Measurements from ENCODE around the gene FGD4. TPM values are rescaled to one million over a fixed set of nuclear protein-coding genes. Genes with fewer than 3 reads are reported as not detected.
A peak's percentile ranks its signal among the peaks of the same experiment; 100 is the strongest.

FGD4 gene
- total and polyA plus RNA-seq, 4 donors = 16.2 to 49.0 (median 26.7) TPM

DNA sequence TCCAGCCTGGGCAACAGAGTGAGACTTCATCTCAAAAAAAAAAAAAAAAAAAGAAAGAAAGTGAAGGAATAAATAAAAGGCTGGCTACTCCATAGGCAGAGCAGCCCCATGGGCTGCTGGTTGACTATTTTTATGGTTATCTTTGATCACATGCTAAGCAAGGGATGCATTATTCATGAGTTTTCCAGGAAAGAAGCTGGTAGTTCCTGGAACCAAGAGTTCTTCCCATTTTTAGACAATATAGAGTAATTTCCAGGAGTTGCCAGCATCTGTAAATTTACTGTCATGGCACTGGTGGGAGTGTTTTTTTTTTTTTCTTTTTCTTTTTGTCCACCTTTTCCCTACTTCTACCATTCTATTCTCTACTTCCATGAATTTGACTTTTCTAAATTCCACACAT lies 24.2 kb downstream of the FGD4 start:
- no peak overlapping the region for H3K4me3 ChIP-seq (ENCODE audit: low read depth, low read length)
- no peak overlapping the region for H3K27ac ChIP-seq (ENCODE audit: low read depth, low read length)
- no peaks in the 10 kb centered on the region for H3K36me3 ChIP-seq (ENCODE audit: control insufficient read depth, insufficient read depth, low read length)
- no peaks in the 10 kb centered on the region for H3K9me3 ChIP-seq (ENCODE audit: control insufficient read depth, insufficient read depth, low read length)
- peaks cover 14% of the 10 kb centered on the region for H3K4me1 ChIP-seq (ENCODE audit: control insufficient read depth, insufficient read depth, low read length)
- no peaks in the 10 kb centered on the region for H3K27me3 ChIP-seq (ENCODE audit: control insufficient read depth, insufficient read depth, low read length)
- DNase-seq (ENCODE audit: low read depth in 4 of 6, low spot score in 6 of 6) = no peak

DNA sequence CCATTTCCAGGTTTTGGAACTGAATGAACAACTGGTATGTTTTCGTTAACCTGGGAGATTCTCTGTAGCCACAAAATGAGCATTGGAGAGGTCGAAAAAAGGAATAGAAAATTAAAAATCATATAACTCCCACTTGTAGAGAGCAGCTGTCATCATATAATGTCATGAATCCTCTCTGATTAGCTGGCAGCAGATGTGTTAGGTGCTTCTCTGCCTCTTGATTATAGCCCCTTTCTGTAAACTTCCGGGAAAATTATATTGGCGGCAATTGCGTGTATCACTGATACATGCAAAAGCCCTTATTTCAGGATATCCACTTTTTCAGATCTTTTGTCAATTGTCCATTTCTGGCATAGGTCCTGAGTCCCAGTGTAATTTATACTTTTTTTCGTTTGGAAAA lies 31.7 kb downstream of the FGD4 start:
- DNase-seq (ENCODE audit: low read depth in 4 of 6, low spot score in 6 of 6) = no peak
- no peak overlapping the region for H3K27ac ChIP-seq (ENCODE audit: low read depth, low read length)
- H3K4me1 ChIP-seq (ENCODE audit: control insufficient read depth, insufficient read depth, low read length) = no peaks in the 10 kb centered on the region
- no peaks in the 10 kb centered on the region for H3K36me3 ChIP-seq (ENCODE audit: control insufficient read depth, insufficient read depth, low read length)
- H3K4me3 ChIP-seq (ENCODE audit: low read depth, low read length) = no peak overlapping the region
- 85% methylated on average over 3 of the region's 6 CpGs for WGBS (ENCODE audit: insufficient coverage)
- peaks cover 4% of the 10 kb centered on the region for H3K9me3 ChIP-seq (ENCODE audit: control insufficient read depth, insufficient read depth, low read length)
- no peaks in the 10 kb centered on the region for H3K27me3 ChIP-seq (ENCODE audit: control insufficient read depth, insufficient read depth, low read length)

DNA sequence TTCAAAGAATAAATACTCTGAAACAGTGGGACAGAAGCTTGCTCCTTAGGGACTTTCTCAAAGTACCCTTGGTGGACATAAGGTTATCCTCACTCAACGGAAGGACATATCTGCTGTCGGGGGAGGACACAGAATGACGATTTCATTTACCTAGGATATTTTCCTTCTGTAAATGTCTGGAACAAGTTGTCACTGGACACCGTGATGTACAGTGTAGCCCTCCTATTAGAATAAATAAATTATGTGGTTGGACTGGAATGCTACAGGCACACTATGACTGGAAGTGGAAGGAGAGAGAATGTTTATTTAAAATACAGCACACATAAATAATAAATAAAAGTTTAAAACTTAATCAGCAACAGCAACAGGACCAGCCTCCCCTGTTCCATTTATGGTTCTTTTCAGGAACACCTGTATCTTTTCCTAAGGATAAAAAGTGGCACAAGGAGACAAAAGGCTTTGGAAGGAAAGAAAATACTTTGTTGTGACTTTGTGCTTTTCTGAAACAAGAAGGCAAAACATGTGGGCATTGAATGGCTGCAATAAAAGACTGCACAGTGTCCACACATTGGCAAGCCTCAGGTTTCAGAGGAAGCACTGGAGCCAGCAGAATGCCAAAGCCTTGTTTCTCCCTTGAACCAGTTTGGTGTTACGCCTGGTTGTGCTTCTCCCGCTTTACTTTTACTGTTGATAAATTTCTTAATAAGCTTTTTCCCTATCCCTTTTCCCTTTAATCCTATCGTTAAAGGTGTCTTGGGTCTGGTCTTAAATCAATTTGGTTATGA lies 36.8 kb downstream of the FGD4 start:
- no peaks in the 10 kb centered on the region for H3K9me3 ChIP-seq (ENCODE audit: control insufficient read depth, insufficient read depth, low read length)
- no peaks in the 10 kb centered on the region for H3K36me3 ChIP-seq (ENCODE audit: control insufficient read depth, insufficient read depth, low read length)
- peaks cover 3% of the 10 kb centered on the region for H3K4me1 ChIP-seq (ENCODE audit: control insufficient read depth, insufficient read depth, low read length)
- no peak overlapping the region for H3K4me3 ChIP-seq (ENCODE audit: low read depth, low read length)
- WGBS (ENCODE audit: insufficient coverage) = 60% methylated on average over 1 of the region's 7 CpGs
- H3K27ac ChIP-seq (ENCODE audit: low read depth, low read length) = no peak overlapping the region
- no peak for DNase-seq (ENCODE audit: low read depth in 4 of 6, low spot score in 6 of 6)
- H3K27me3 ChIP-seq (ENCODE audit: control insufficient read depth, insufficient read depth, low read length) = no peaks in the 10 kb centered on the region

DNA sequence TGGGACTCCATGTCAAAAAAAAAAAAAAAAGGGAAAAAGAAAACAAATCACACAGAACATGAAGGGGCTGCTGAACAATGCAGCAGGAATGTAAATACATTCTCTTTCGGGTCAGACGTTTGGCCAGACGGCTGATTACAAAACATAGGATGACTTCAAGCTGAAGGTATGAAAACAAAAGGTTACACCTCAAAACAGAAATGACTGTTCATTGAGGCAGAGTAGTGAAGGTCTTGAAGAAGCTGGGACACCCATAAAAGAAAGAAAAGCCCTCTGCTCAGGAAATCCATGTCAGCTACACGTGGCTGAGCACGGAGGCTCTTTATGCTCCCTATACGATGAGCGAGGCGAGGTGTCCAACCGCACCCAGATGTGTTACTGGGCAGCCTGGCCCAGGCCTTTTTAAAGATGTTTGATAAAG lies 37.7 kb downstream of the FGD4 start:
- Histone ChIP-seq H3K27ac (ENCODE audit: low read depth, low read length) (no peak overlapping the region), H3K36me3 (ENCODE audit: control insufficient read depth, insufficient read depth, low read length) (no peaks in the 10 kb centered on the region), H3K27me3 (ENCODE audit: control insufficient read depth, insufficient read depth, low read length) (no peaks in the 10 kb centered on the region), H3K4me1 (ENCODE audit: control insufficient read depth, insufficient read depth, low read length) (peaks cover 3% of the 10 kb centered on the region), H3K9me3 (ENCODE audit: control insufficient read depth, insufficient read depth, low read length) (no peaks in the 10 kb centered on the region), H3K4me3 (ENCODE audit: low read depth, low read length) (no peak overlapping the region)
- no peak for DNase-seq (ENCODE audit: low read depth in 4 of 6, low spot score in 6 of 6)
- 87% methylated on average over 6 of the region's 9 CpGs for WGBS (ENCODE audit: insufficient coverage)

DNA sequence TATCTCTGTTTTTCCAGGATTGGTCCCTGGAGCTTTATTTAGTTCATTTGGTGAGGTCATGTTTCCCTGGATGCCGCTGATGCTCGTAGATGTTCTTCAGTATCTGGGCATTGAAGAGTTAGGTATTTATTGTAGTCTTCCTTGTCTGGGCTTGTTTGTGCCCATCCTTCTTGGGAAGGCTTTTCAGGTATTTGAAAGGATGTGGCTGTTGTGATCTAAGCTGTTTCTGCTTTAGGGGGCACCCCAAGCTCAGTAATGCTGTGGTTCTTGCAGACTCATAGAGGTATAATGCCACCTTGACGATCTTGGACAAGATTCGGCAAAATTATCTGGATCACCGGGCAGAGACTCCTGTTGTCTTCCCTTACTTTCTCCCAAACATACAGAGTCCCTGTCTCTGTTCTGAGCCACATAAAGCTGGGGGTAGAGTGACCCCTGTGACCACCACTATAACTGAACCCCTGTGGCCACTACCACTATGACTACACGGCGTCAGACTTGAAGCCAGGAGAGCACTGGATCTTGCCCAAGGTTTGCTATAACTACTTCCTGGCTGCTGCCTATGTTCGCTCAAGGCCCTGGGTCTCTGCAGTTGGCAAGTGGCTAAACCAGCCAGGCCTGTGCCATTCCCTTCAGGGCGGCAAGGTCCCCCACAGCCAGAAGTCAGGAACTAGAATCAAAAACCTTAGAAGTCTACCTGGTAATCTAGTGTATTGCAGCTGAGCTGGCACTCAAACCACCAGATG lies 40.9 kb downstream of the FGD4 start:
- WGBS (ENCODE audit: insufficient coverage) = 85% methylated on average over 9 of the region's 9 CpGs
- H3K36me3 ChIP-seq (ENCODE audit: control insufficient read depth, insufficient read depth, low read length) = no peaks in the 10 kb centered on the region
- no peak for DNase-seq (ENCODE audit: low read depth in 4 of 6, low spot score in 6 of 6)
- H3K9me3 ChIP-seq (ENCODE audit: control insufficient read depth, insufficient read depth, low read length) = no peaks in the 10 kb centered on the region
- no peaks in the 10 kb centered on the region for H3K27me3 ChIP-seq (ENCODE audit: control insufficient read depth, insufficient read depth, low read length)
- H3K4me3 ChIP-seq (ENCODE audit: low read depth, low read length) = no peak overlapping the region
- H3K4me1 ChIP-seq (ENCODE audit: control insufficient read depth, insufficient read depth, low read length) = peaks cover 3% of the 10 kb centered on the region
- no peak overlapping the region for H3K27ac ChIP-seq (ENCODE audit: low read depth, low read length)

DNA sequence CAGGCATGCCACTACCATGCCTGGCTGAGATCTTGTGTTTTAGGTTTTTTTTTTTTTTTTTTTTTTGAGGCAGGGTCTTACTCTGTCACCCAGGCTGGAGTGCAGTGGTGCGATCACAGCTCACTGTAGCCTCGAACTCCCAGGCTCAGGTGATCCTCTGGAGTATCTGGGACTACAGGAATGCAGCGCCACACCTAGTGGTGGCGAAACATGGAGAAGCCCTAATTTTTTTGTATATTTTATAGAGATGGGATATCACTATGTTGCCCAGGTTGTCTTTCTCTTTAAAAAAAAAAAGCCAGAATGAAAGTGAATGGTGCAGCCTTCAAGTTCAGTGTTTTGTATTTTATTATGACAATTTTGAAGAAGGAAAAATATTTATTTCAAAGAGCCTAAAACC lies 44.1 kb downstream of the FGD4 start:
- Histone ChIP-seq H3K27me3 (ENCODE audit: control insufficient read depth, insufficient read depth, low read length) (no peaks in the 10 kb centered on the region), H3K36me3 (ENCODE audit: control insufficient read depth, insufficient read depth, low read length) (no peaks in the 10 kb centered on the region), H3K27ac (ENCODE audit: low read depth, low read length) (no peak overlapping the region), H3K4me1 (ENCODE audit: control insufficient read depth, insufficient read depth, low read length) (peaks cover 4% of the 10 kb centered on the region), H3K9me3 (ENCODE audit: control insufficient read depth, insufficient read depth, low read length) (no peaks in the 10 kb centered on the region), H3K4me3 (ENCODE audit: low read depth, low read length) (no peak overlapping the region)
- 100% methylated on average over 1 of the region's 4 CpGs for WGBS (ENCODE audit: insufficient coverage)
- DNase-seq (ENCODE audit: low read depth in 4 of 6, low spot score in 6 of 6) = no peak

DNA sequence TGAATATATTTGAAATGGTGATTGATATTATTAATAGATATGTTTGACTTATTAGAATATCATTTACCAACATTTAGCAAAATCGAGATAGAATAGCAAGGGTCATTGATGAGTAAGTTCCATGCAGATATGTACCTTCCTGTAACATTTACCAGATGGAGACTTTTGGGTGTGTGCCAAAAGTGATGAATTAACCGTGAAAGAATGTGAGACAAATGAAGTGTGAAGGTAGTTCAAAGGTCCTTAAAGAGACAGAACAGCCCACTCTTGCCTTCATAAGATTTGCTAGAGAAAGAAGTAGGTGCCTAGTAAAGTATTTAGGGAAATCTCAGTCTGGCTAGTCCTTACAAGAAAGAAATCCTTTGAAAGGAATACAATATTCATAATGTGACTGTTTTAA lies 45.5 kb downstream of the FGD4 start:
- Histone ChIP-seq H3K9me3 (ENCODE audit: control insufficient read depth, insufficient read depth, low read length) (no peaks in the 10 kb centered on the region), H3K4me3 (ENCODE audit: low read depth, low read length) (no peak overlapping the region), H3K4me1 (ENCODE audit: control insufficient read depth, insufficient read depth, low read length) (peaks cover 4% of the 10 kb centered on the region), H3K36me3 (ENCODE audit: control insufficient read depth, insufficient read depth, low read length) (no peaks in the 10 kb centered on the region), H3K27me3 (ENCODE audit: control insufficient read depth, insufficient read depth, low read length) (no peaks in the 10 kb centered on the region), H3K27ac (ENCODE audit: low read depth, low read length) (no peak overlapping the region)
- peak in 2 of 6 donors; percentile 27 to 32 for DNase-seq (ENCODE audit: low read depth in 4 of 6, low spot score in 6 of 6)
- 0% methylated on average over 1 of the region's 2 CpGs for WGBS (ENCODE audit: insufficient coverage)

DNA sequence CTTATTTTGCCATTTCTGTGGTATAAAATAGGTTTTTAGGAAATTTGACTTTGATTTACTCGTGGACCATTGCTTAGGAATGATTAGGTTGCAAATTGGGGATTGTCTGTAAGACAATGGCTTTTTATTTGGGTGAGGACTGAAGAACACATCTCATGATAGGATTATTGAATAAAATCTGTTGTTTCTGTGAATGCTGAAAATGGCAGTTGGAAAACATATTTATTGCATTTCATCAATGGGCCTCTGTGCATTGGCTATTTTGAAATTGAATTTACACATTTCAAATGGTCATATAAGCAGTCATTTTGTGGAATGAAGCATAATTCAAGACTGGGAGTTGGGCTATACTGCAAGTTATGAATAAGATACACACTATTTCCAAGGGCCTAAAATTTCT lies 46.0 kb downstream of the FGD4 start:
- 100% methylated on average over 1 of the region's 1 CpG for WGBS (ENCODE audit: insufficient coverage)
- H3K4me1 ChIP-seq (ENCODE audit: control insufficient read depth, insufficient read depth, low read length) = peaks cover 4% of the 10 kb centered on the region
- H3K27me3 ChIP-seq (ENCODE audit: control insufficient read depth, insufficient read depth, low read length) = no peaks in the 10 kb centered on the region
- H3K9me3 ChIP-seq (ENCODE audit: control insufficient read depth, insufficient read depth, low read length) = no peaks in the 10 kb centered on the region
- no peaks in the 10 kb centered on the region for H3K36me3 ChIP-seq (ENCODE audit: control insufficient read depth, insufficient read depth, low read length)
- no peak overlapping the region for H3K27ac ChIP-seq (ENCODE audit: low read depth, low read length)
- no peak for DNase-seq (ENCODE audit: low read depth in 4 of 6, low spot score in 6 of 6)
- H3K4me3 ChIP-seq (ENCODE audit: low read depth, low read length) = no peak overlapping the region

DNA sequence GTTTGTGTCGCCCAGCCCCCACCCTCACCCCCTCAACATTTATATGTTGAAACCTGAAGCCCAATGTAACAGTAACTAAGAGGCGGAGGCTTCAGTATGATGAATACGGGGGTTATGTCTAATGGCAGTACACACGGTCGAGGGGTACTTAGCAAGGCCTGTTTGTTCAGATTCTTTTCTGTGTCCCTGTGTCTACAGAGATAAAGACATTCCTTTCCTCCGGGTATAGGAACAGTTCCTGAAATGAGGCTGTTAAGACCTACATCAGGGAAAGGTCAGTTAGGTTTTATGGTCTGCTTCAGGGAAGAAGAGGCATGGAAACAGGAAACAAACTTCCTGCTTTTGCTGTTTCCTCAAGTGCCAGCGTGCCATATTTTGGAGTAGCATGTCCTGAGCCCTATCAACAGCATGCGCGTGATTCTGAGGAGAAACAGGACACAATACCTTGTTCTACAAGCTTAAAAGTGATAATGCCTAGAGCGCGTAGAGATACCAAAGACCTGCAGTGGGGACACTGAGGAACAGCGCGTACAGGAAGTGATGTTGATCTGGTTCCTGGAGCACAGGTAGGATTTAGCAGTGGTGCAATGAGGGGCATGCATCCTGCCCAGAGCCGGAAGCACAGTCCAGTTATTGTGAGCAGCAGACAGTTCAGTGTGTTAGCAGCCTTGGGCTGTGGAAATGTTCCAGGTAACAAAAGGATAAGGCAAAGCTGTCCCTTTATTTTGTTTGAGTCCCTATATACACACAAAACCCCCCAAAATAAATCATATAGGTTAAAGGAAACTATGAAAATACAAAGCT lies 47.2 kb downstream of the FGD4 start:
- Histone ChIP-seq H3K4me3 (ENCODE audit: low read depth, low read length) (no peak overlapping the region), H3K27me3 (ENCODE audit: control insufficient read depth, insufficient read depth, low read length) (no peaks in the 10 kb centered on the region), H3K36me3 (ENCODE audit: control insufficient read depth, insufficient read depth, low read length) (no peaks in the 10 kb centered on the region), H3K4me1 (ENCODE audit: control insufficient read depth, insufficient read depth, low read length) (peaks cover 4% of the 10 kb centered on the region), H3K27ac (ENCODE audit: low read depth, low read length) (no peak overlapping the region), H3K9me3 (ENCODE audit: control insufficient read depth, insufficient read depth, low read length) (no peaks in the 10 kb centered on the region)
- WGBS (ENCODE audit: insufficient coverage) = 80% methylated on average over 10 of the region's 14 CpGs
- no peak for DNase-seq (ENCODE audit: low read depth in 4 of 6, low spot score in 6 of 6)

All from spinal cord (tissue), 10 donors.